ENCODE measurements around the gene ZNF549. TPM values are rescaled to one million over a fixed set of nuclear protein-coding genes. Genes with fewer than 3 reads are reported as not detected.

The ZNF549 gene
- total RNA-seq, 6 experiments from 2014 or later = 3.0 to 4.0 (median 3.7) TPM

GRCh38 chr19:57560049-57560491 is 32.9 kb downstream of the ZNF549 start:
- Mint-ChIP-seq H3K27ac (peak overlapping the region; percentile 100), H3K4me1 (ENCODE audit: low read depth) (peaks cover 33% of the 10 kb centered on the region), H3K36me3 (ENCODE audit: low read depth) (peaks cover 55% of the 10 kb centered on the region), H3K27me3 (ENCODE audit: insufficient read depth) (peaks cover 6% of the 10 kb centered on the region), H3K4me3 (peak overlapping the region; percentile 98), H3K9me3 (peaks cover 54% of the 10 kb centered on the region)
- no peak for TF ChIP-seq CTCF (IDR thresholded peaks at IDR 0.05)
- DNase-seq = peak; percentile 81

- Mint-ChIP-seq H3K9me3 (peaks cover 78% of the 10 kb centered on the region), H3K27ac (no peak overlapping the region), H3K36me3 (ENCODE audit: low read depth) (peaks cover 43% of the 10 kb centered on the region), H3K27me3 (ENCODE audit: insufficient read depth) (peaks cover 6% of the 10 kb centered on the region), H3K4me1 (ENCODE audit: low read depth) (peaks cover 22% of the 10 kb centered on the region), H3K4me3 (no peak overlapping the region)
- no peak for TF ChIP-seq CTCF (IDR thresholded peaks at IDR 0.05)
- no peak for DNase-seq
Measured at GRCh38 chr19:57563547-57563946, 36.4 kb downstream of the ZNF549 start.

GRCh38 chr19:57566396-57567265 is 39.5 kb downstream of the ZNF549 start:
- Mint-ChIP-seq H3K27me3 (ENCODE audit: insufficient read depth) (no peaks in the 10 kb centered on the region; the same call in 1 of the 2 replicates), H3K4me3 (no peak overlapping the region), H3K27ac (no peak overlapping the region), H3K9me3 (peaks cover 95% of the 10 kb centered on the region), H3K4me1 (ENCODE audit: low read depth) (no peaks in the 10 kb centered on the region), H3K36me3 (ENCODE audit: low read depth) (peaks cover 58% of the 10 kb centered on the region)
- no peak for DNase-seq
- no peak for TF ChIP-seq CTCF (IDR thresholded peaks at IDR 0.05)

DNA sequence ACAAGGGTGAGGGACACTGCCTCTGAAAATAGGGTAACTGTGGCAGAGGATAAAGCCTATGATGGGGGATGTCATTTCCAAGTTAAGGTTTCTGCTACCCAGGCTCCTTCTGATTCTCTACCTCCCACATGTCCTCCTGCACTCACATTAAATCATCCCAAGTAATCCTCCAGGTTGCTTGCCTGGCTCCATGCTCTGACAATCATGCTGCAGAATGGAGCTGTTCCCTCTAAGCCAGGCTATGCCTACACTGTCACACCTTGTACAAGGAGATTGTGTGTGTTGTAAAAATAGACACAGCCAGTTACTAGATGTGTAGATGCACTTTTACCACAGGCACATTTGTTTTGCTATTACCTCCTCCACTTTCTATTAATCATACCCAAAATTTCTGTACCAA is 43.6 kb downstream of the ZNF549 start:
- no peak for DNase-seq
- Mint-ChIP-seq H3K9me3 (peaks cover 98% of the 10 kb centered on the region), H3K4me3 (no peak overlapping the region), H3K36me3 (ENCODE audit: low read depth) (peaks cover 83% of the 10 kb centered on the region), H3K27ac (no peak overlapping the region), H3K4me1 (ENCODE audit: low read depth) (no peaks in the 10 kb centered on the region), H3K27me3 (ENCODE audit: insufficient read depth) (peaks cover 1% of the 10 kb centered on the region)
- TF ChIP-seq CTCF (IDR thresholded peaks at IDR 0.05) = no peak

- DNase-seq = no peak
- H3K36me3 Mint-ChIP-seq (ENCODE audit: low read depth) = peaks cover 87% of the 10 kb centered on the region
- no peak overlapping the region for H3K4me3 Mint-ChIP-seq
- H3K27ac Mint-ChIP-seq = no peak overlapping the region
- H3K9me3 Mint-ChIP-seq = peaks cover 98% of the 10 kb centered on the region
- peaks cover 1% of the 10 kb centered on the region for H3K27me3 Mint-ChIP-seq (ENCODE audit: insufficient read depth)
- TF ChIP-seq CTCF (IDR thresholded peaks at IDR 0.05) = no peak
- peaks cover 3% of the 10 kb centered on the region for H3K4me1 Mint-ChIP-seq (ENCODE audit: low read depth)
Measured at GRCh38 chr19:57572415-57572947, 45.3 kb downstream of the ZNF549 start.

Measured in HFFc6 (cell line).